ENCODE measurements around the gene FXYD6. TPM values are rescaled to one million over a fixed set of nuclear protein-coding genes. Genes with fewer than 3 reads are reported as not detected.

FXYD6 gene
- total RNA-seq, 2 donors from 2014 or later: 17.5 to 17.8 TPM

- Histone ChIP-seq H3K4me3 (no peak overlapping the region), H3K4me1 (ENCODE audit: control insufficient read depth in 1 of 2, low read depth in 2 of 2) (no peaks in the 10 kb centered on the region), H3K27ac (no peak overlapping the region), H3K36me3 (no peaks in the 10 kb centered on the region), H3K27me3 (replicated peaks; ENCODE audit: insufficient read depth) (no peaks in the 10 kb centered on the region), H3K9me3 (no peaks in the 10 kb centered on the region)
- ATAC-seq (ENCODE audit: insufficient number of reproducible peaks, low FRiP score, low read depth) (no peak), DNase-seq (ENCODE audit: low spot score) (no peak)
- TF ChIP-seq CTCF (IDR thresholded peaks at IDR 0.05): no peak
These were observed 39.2 kb downstream of the FXYD6 start for GRCh38 chr11:117837070-117837776.

GRCh38 chr11:117836077-117836960 is 40.1 kb downstream of the FXYD6 start:
- H3K27ac ChIP-seq: no peak overlapping the region
- no peak for TF ChIP-seq CTCF (IDR thresholded peaks at IDR 0.05)
- H3K4me3 ChIP-seq: no peak overlapping the region
- no peak for DNase-seq (ENCODE audit: low spot score)
- no peak for ATAC-seq (ENCODE audit: insufficient number of reproducible peaks, low FRiP score, low read depth)
- H3K9me3 ChIP-seq: no peaks in the 10 kb centered on the region
- H3K4me1 ChIP-seq (ENCODE audit: control insufficient read depth in 1 of 2, low read depth in 2 of 2): no peaks in the 10 kb centered on the region
- no peaks in the 10 kb centered on the region for H3K27me3 ChIP-seq (replicated peaks; ENCODE audit: insufficient read depth)
- H3K36me3 ChIP-seq: no peaks in the 10 kb centered on the region

- no peaks in the 10 kb centered on the region for H3K27me3 ChIP-seq (replicated peaks; ENCODE audit: insufficient read depth)
- no peak for TF ChIP-seq CTCF (IDR thresholded peaks at IDR 0.05)
- H3K4me1 ChIP-seq (ENCODE audit: control insufficient read depth in 1 of 2, low read depth in 2 of 2): no peaks in the 10 kb centered on the region
- H3K9me3 ChIP-seq: no peaks in the 10 kb centered on the region
- no peaks in the 10 kb centered on the region for H3K36me3 ChIP-seq
- ATAC-seq (ENCODE audit: insufficient number of reproducible peaks, low FRiP score, low read depth): no peak
- H3K4me3 ChIP-seq: no peak overlapping the region
- no peak overlapping the region for H3K27ac ChIP-seq
- DNase-seq (ENCODE audit: low spot score): no peak
These were observed 40.9 kb downstream of the FXYD6 start for GRCh38 chr11:117835576-117835975.

GRCh38 chr11:117834838-117835443 is 41.5 kb downstream of the FXYD6 start:
- TF ChIP-seq CTCF (IDR thresholded peaks at IDR 0.05): no peak
- no peak overlapping the region for H3K4me3 ChIP-seq
- no peak for ATAC-seq (ENCODE audit: insufficient number of reproducible peaks, low FRiP score, low read depth)
- H3K36me3 ChIP-seq: no peaks in the 10 kb centered on the region
- no peak for DNase-seq (ENCODE audit: low spot score)
- H3K9me3 ChIP-seq: no peaks in the 10 kb centered on the region
- H3K4me1 ChIP-seq (ENCODE audit: control insufficient read depth in 1 of 2, low read depth in 2 of 2): no peaks in the 10 kb centered on the region
- H3K27me3 ChIP-seq (replicated peaks; ENCODE audit: insufficient read depth): no peaks in the 10 kb centered on the region
- no peak overlapping the region for H3K27ac ChIP-seq

Measured in thoracic aorta (tissue), 2 donors.